Measurements from ENCODE around the gene IGFBP2. TPM values are rescaled to one million over a fixed set of nuclear protein-coding genes. Genes with fewer than 3 reads are reported as not detected.

The IGFBP2 gene
- total and polyA plus RNA-seq, 2 of the 13 experiments (the other 11 are each of a cell fraction or from before 2014, with no cell fraction given) = 2.0 to 5.8 TPM

- TF ChIP-seq ARID4A (CRISPR knock-in tag; IDR thresholded peaks at IDR 0.05; ENCODE audit: borderline replicate concordance) = no peak
These were observed 11.9 kb upstream of the IGFBP2 start (continued) for GRCh38 chr2:216621292-216621691.

- ChIA-PET POLR2A (no interaction called here), CTCF (ENCODE audit: low intra/inter-chr PET ratio, low total read pairs) (no interaction called here)
- Histone ChIP-seq H3K79me2 (ENCODE audit: insufficient read depth, low read length) (no peaks in the 10 kb centered on the region), H2AFZ (ENCODE audit: low read length) (no peak overlapping the region), H3K4me2 (ENCODE audit: low read depth, low read length) (no peak overlapping the region), H3K27ac (ENCODE audit: extremely low read length, insufficient read depth, low read length) (no peak overlapping the region), H3K9ac (ENCODE audit: insufficient read depth, low read depth, low read length) (no peak overlapping the region), H3K4me3 (replicated peaks in 1 of 3; ENCODE audit: insufficient read depth in 1 of 3, low read depth in 2 of 3, low read length in 3 of 3) (no peak overlapping the region), H4K20me1 (ENCODE audit: insufficient read depth, low read length) (no peaks in the 10 kb centered on the region), H3K36me3 (replicated peaks in 1 of 2; ENCODE audit: control insufficient read depth in 1 of 2, insufficient read depth in 2 of 2, low read length in 2 of 2) (no peaks in the 10 kb centered on the region), H3K9me3 (ENCODE audit: low read length) (no peaks in the 10 kb centered on the region), H3K4me1 (ENCODE audit: insufficient read depth, low read length) (peaks cover 19% of the 10 kb centered on the region), H3K27me3 (ENCODE audit: control insufficient read depth in 1 of 2, insufficient read depth in 2 of 2, low read length in 2 of 2) (peaks cover 2 to 26% of the 10 kb centered on the region in 2 experiments; a peak in 3 of 5 replicates)
- ATAC-seq = no peak
- DNase-seq (ENCODE audit: low spot score) = no peak
- no TSS peak for BruUV-seq (replicated peaks)
- intact Hi-C loops (cut with micrococcal nuclease; ENCODE audit: unreplicated experiment) (no loop called here), in situ Hi-C loops (cut with HindIII; ENCODE audit: extremely low pct_ligation_motif_present, low pct_unique_long_range_greater_than_20kb) (no loop called here)
- FAIRE-seq = no peak
- WGBS (ENCODE audit: low lambda C conversion rate) = 7% methylated on average over 4 of the region's 4 CpGs
- no peak for TF ChIP-seq ZNF777 (CRISPR knock-in tag; IDR thresholded peaks at IDR 0.05)
- TF ChIP-seq ZBTB49 (CRISPR knock-in tag; IDR thresholded peaks at IDR 0.05; ENCODE audit: borderline replicate concordance) = no peak
- 0 out of 2 replicates have a peak, but pooled peaks have one; percentile 16 for TF ChIP-seq ZNF687 (CRISPR knock-in tag; IDR thresholded peaks at IDR 0.05)
These were observed 10.7 kb upstream of the IGFBP2 start for GRCh38 chr2:216622526-216622925.
